Measurements from ENCODE around the gene PTBP3. TPM values are rescaled to one million over a fixed set of nuclear protein-coding genes. Genes with fewer than 3 reads are reported as not detected.
A peak's percentile ranks its signal among the peaks of the same experiment; 100 is the strongest.

PTBP3 gene
- total RNA-seq, 1 donor from 2014 or later = 56.7 TPM

- DNase-seq (ENCODE audit: low spot score) = no peak
- H3K4me1 Mint-ChIP-seq (ENCODE audit: low read depth) = peaks cover 53% of the 10 kb centered on the region
- no peak overlapping the region for H3K4me3 Mint-ChIP-seq (ENCODE audit: unreplicated experiment)
- peak overlapping the region; percentile 45 for H3K27ac Mint-ChIP-seq (ENCODE audit: unreplicated experiment)
- no peak for TF ChIP-seq CTCF (IDR thresholded peaks at IDR 0.05)
- H3K27me3 Mint-ChIP-seq (ENCODE audit: low read depth) = no peaks in the 10 kb centered on the region
- peaks cover 2% of the 10 kb centered on the region for H3K36me3 Mint-ChIP-seq (ENCODE audit: low read depth)
- peaks cover 10% of the 10 kb centered on the region for H3K9me3 Mint-ChIP-seq (ENCODE audit: low read depth)
Measured at GRCh38 chr9:112325600-112325999, 7.8 kb downstream of the PTBP3 start.

- no peak overlapping the region for H3K27ac Mint-ChIP-seq (ENCODE audit: unreplicated experiment)
- H3K36me3 Mint-ChIP-seq (ENCODE audit: low read depth) = peaks cover 2% of the 10 kb centered on the region
Measured at GRCh38 chr9:112325127-112325526, 8.3 kb downstream of the PTBP3 start.

GRCh38 chr9:112323378-112323854 is 10.0 kb downstream of the PTBP3 start:
- DNase-seq (ENCODE audit: low spot score) = no peak
- Mint-ChIP-seq H3K4me3 (ENCODE audit: unreplicated experiment) (no peak overlapping the region), H3K27ac (ENCODE audit: unreplicated experiment) (no peak overlapping the region), H3K4me1 (ENCODE audit: low read depth) (peaks cover 44% of the 10 kb centered on the region), H3K9me3 (ENCODE audit: low read depth) (peaks cover 10% of the 10 kb centered on the region), H3K36me3 (ENCODE audit: low read depth) (peaks cover 2% of the 10 kb centered on the region), H3K27me3 (ENCODE audit: low read depth) (no peaks in the 10 kb centered on the region)
- TF ChIP-seq CTCF (IDR thresholded peaks at IDR 0.05) = no peak

More at GRCh38 chr9:112325127-112325526, 8.3 kb downstream of the PTBP3 start:
- TF ChIP-seq CTCF (IDR thresholded peaks at IDR 0.05) = no peak
- Mint-ChIP-seq H3K9me3 (ENCODE audit: low read depth) (peaks cover 10% of the 10 kb centered on the region), H3K4me3 (ENCODE audit: unreplicated experiment) (no peak overlapping the region), H3K4me1 (ENCODE audit: low read depth) (peaks cover 49% of the 10 kb centered on the region), H3K27me3 (ENCODE audit: low read depth) (no peaks in the 10 kb centered on the region)
- DNase-seq (ENCODE audit: low spot score) = no peak

GRCh38 chr9:112322701-112323377 is 10.6 kb downstream of the PTBP3 start:
- Mint-ChIP-seq H3K27ac (ENCODE audit: unreplicated experiment) (no peak overlapping the region), H3K36me3 (ENCODE audit: low read depth) (peaks cover 2% of the 10 kb centered on the region), H3K4me3 (ENCODE audit: unreplicated experiment) (no peak overlapping the region), H3K4me1 (ENCODE audit: low read depth) (peaks cover 42% of the 10 kb centered on the region), H3K27me3 (ENCODE audit: low read depth) (no peaks in the 10 kb centered on the region), H3K9me3 (ENCODE audit: low read depth) (peaks cover 10% of the 10 kb centered on the region)
- TF ChIP-seq CTCF (IDR thresholded peaks at IDR 0.05) = no peak
- no peak for DNase-seq (ENCODE audit: low spot score)

GRCh38 chr9:112316258-112316943 is 17.0 kb downstream of the PTBP3 start:
- no peak for DNase-seq (ENCODE audit: low spot score)

More at GRCh38 chr9:112316258-112316943, 17.0 kb downstream of the PTBP3 start:
- no peaks in the 10 kb centered on the region for H3K36me3 Mint-ChIP-seq (ENCODE audit: low read depth)
- H3K27me3 Mint-ChIP-seq (ENCODE audit: low read depth) = no peaks in the 10 kb centered on the region
- peaks cover 32% of the 10 kb centered on the region for H3K4me1 Mint-ChIP-seq (ENCODE audit: low read depth)
- H3K9me3 Mint-ChIP-seq (ENCODE audit: low read depth) = no peaks in the 10 kb centered on the region
- no peak overlapping the region for H3K4me3 Mint-ChIP-seq (ENCODE audit: unreplicated experiment)
- peak overlapping the region; percentile 36 for H3K27ac Mint-ChIP-seq (ENCODE audit: unreplicated experiment)
- TF ChIP-seq CTCF (IDR thresholded peaks at IDR 0.05) = no peak
